Astrocyte of the spinal cord (primary cell): ENCODE measurements around the gene KCNK10.

Experiments
- DNase-seq: peaks from one replicate; pipeline ENCODE4 v3.0.0; 2011; ENCODE audit warnings: low read depth, low spot score
- H3K4me3 ChIP-seq: 2 replicates; pipeline ENCODE4 v1.5.1; 2011; ENCODE audit warnings: low read depth, mild to moderate bottlenecking, low read length, moderate library complexity
- CTCF ChIP-seq: IDR thresholded peaks from 2 replicates; pipeline ENCODE4 v1.5.1; 2012; ENCODE audit warnings: low read depth, mild to moderate bottlenecking, low read length, inconsistent platforms
- in situ Hi-C: cut with HindIII; loops from 2 replicates; pipeline ENCODE4 v1.10.0; 2017; ENCODE audit warnings: low sequenced_read_pairs

KCNK10 gene

GRCh38 chr14:88191605-88192004 is 131.5 kb downstream of the KCNK10 start:
- in situ Hi-C loops: no loop called here
- no peak overlapping the region for H3K4me3 ChIP-seq
- no peak for DNase-seq
- TF ChIP-seq CTCF: no peak

GRCh38 chr14:88189417-88190191 is 133.5 kb downstream of the KCNK10 start:
- peak; percentile 69 for TF ChIP-seq CTCF
- in situ Hi-C loops: no loop called here
- peak; percentile 74 for DNase-seq
- no peak overlapping the region for H3K4me3 ChIP-seq

GRCh38 chr14:88188745-88189416 is 134.2 kb downstream of the KCNK10 start:
- no peak overlapping the region for H3K4me3 ChIP-seq
- in situ Hi-C loops: no loop called here
- peak; percentile 1 for DNase-seq
- TF ChIP-seq CTCF: no peak

- no peak for TF ChIP-seq CTCF
- no peak overlapping the region for H3K4me3 ChIP-seq
- DNase-seq: no peak
- in situ Hi-C loops: no loop called here
These were observed 137.2 kb downstream of the KCNK10 start for GRCh38 chr14:88185843-88186242.

- in situ Hi-C loops: no loop called here
- no peak overlapping the region for H3K4me3 ChIP-seq
- no peak for DNase-seq
- no peak for TF ChIP-seq CTCF
These were observed 138.1 kb downstream of the KCNK10 start for GRCh38 chr14:88184956-88185355.

- no peak overlapping the region for H3K4me3 ChIP-seq
- no peak for TF ChIP-seq CTCF
- no peak for DNase-seq
- in situ Hi-C loops: no loop called here
These were observed 142.0 kb downstream of the KCNK10 start for GRCh38 chr14:88181072-88181471.
